DOHH2 (cell line): Measurements from ENCODE around the gene PIN1.
A peak's percentile ranks its signal among the peaks of the same experiment; 100 is the strongest.

Experiments
- H3F3A ChIP-seq: fragments of 200-600 bp; sonication (generic), shearing (Covaris generic); 2 replicates; pipeline ENCODE4 v1.6.0; 2016; ENCODE audit warnings: antibody characterized with exemption, mild to moderate bottlenecking; ENCODE audit not compliant: control insufficient read depth, insufficient read depth
- H3K27ac ChIP-seq: fragments of 200-600 bp; sonication (generic); 2 replicates; pipeline ENCODE4 v1.5.1; 2014; ENCODE audit warnings: low read depth, mild to moderate bottlenecking, low read length, moderate library complexity
- H3K27me3 ChIP-seq: fragments of 200-600 bp; sonication (generic); 2 replicates; pipeline ENCODE4 v1.6.1; 2014; ENCODE audit warnings: mild to moderate bottlenecking, low read length, mixed read lengths; ENCODE audit not compliant: control insufficient read depth
- H3K36me3 ChIP-seq: fragments of 200-600 bp; sonication (generic); 2 replicates; pipeline ENCODE4 v1.6.1; 2014; ENCODE audit warnings: mild to moderate bottlenecking, low read length, moderate library complexity, mixed read lengths; ENCODE audit not compliant: control insufficient read depth
- H3K4me1 ChIP-seq: fragments of 200-600 bp; sonication (generic); 2 replicates; pipeline ENCODE4 v1.6.1; 2014; ENCODE audit warnings: mild to moderate bottlenecking, low read length, mixed read lengths; ENCODE audit not compliant: control insufficient read depth
- H3K4me2 ChIP-seq: fragments of 200-600 bp; sonication (generic); 2 replicates; pipeline ENCODE4 v1.6.0; 2014; ENCODE audit warnings: mild to moderate bottlenecking, low read length, moderate library complexity
- H3K4me3 ChIP-seq: fragments of 200-600 bp; sonication (generic); 2 replicates; pipeline ENCODE4 v1.5.1; 2014; ENCODE audit warnings: mild to moderate bottlenecking, low read length, mixed read lengths
- H3K79me2 ChIP-seq: fragments of 200-600 bp; sonication (generic); 2 replicates; pipeline ENCODE4 v1.6.1; 2014; ENCODE audit warnings: mild to moderate bottlenecking, low read length, mixed read lengths; ENCODE audit not compliant: control insufficient read depth
- H3K9me2 ChIP-seq: fragments of 200-600 bp; sonication (generic); replicated peaks from 2 replicates; pipeline ENCODE4 v1.6.1; 2014; ENCODE audit warnings: mild to moderate bottlenecking, low read length, mixed read lengths; ENCODE audit not compliant: control insufficient read depth
- H3K9me3 ChIP-seq: fragments of 200-600 bp; sonication (generic); 2 replicates; pipeline ENCODE4 v1.6.1; 2014; ENCODE audit warnings: antibody characterized with exemption, low read length, mixed read lengths; ENCODE audit not compliant: control insufficient read depth, insufficient read depth
- H4K20me1 ChIP-seq: fragments of 200-600 bp; sonication (generic); 2 replicates; pipeline ENCODE4 v1.6.0; 2014; ENCODE audit warnings: low read depth, mild to moderate bottlenecking, antibody characterized with exemption, low read length, moderate library complexity; ENCODE audit not compliant: control insufficient read depth, insufficient read depth
- CTCF ChIP-seq: fragments of 200-600 bp; sonication (generic); IDR thresholded peaks from one replicate; pipeline ENCODE4 v1.5.1; 2014; ENCODE audit warnings: antibody characterized with exemption, mild to moderate bottlenecking, low read depth, low read length; ENCODE audit not compliant: poor library complexity, severe bottlenecking
- EZH2phosphoT487 ChIP-seq: fragments of 200-600 bp; sonication (generic); IDR thresholded peaks from 2 replicates; pipeline ENCODE4 v1.6.1; 2017; ENCODE audit warnings: borderline replicate concordance, mild to moderate bottlenecking, antibody characterized with exemption, low read length, moderate library complexity, mixed read lengths

Gene PIN1

GRCh38 chr19:9877780-9878510 is 42.8 kb downstream of the PIN1 start:
- TF ChIP-seq CTCF = no peak
- TF ChIP-seq EZH2phosphoT487 = no peak
- H3K27ac ChIP-seq = no peak overlapping the region
- H3K36me3 ChIP-seq = no peaks in the 10 kb centered on the region
- H4K20me1 ChIP-seq = no peaks in the 10 kb centered on the region
- no peaks in the 10 kb centered on the region for H3K9me2 ChIP-seq
- no peaks in the 10 kb centered on the region for H3K79me2 ChIP-seq
- H3K27me3 ChIP-seq = no peaks in the 10 kb centered on the region
- H3K4me2 ChIP-seq = peak overlapping the region; percentile 21; the same call in 1 of the 2 replicates
- no peak overlapping the region for H3K4me3 ChIP-seq
- H3K4me1 ChIP-seq = peaks cover 3% of the 10 kb centered on the region; the same call in 1 of the 2 replicates
- no peaks in the 10 kb centered on the region for H3K9me3 ChIP-seq
- H3F3A ChIP-seq = no peaks in the 10 kb centered on the region

GRCh38 chr19:9878511-9879196 is 43.5 kb downstream of the PIN1 start:
- no peaks in the 10 kb centered on the region for H3K79me2 ChIP-seq
- no peaks in the 10 kb centered on the region for H3K27me3 ChIP-seq
- peaks cover 3% of the 10 kb centered on the region; the same call in 1 of the 2 replicates for H3K4me1 ChIP-seq
- H3K36me3 ChIP-seq = no peaks in the 10 kb centered on the region
- no peaks in the 10 kb centered on the region for H4K20me1 ChIP-seq
- H3F3A ChIP-seq = no peaks in the 10 kb centered on the region
- H3K4me2 ChIP-seq = peak overlapping the region; percentile 21; the same call in 1 of the 2 replicates
- H3K27ac ChIP-seq = no peak overlapping the region
- no peaks in the 10 kb centered on the region for H3K9me2 ChIP-seq
- no peak overlapping the region for H3K4me3 ChIP-seq
- H3K9me3 ChIP-seq = no peaks in the 10 kb centered on the region
- TF ChIP-seq CTCF = no peak
- no peak for TF ChIP-seq EZH2phosphoT487

GRCh38 chr19:9881720-9882119 is 46.6 kb downstream of the PIN1 start:
- Histone ChIP-seq H3K4me2 (no peak overlapping the region), H3K27me3 (no peaks in the 10 kb centered on the region), H3K27ac (no peak overlapping the region), H3K4me3 (no peak overlapping the region), H3K9me2 (no peaks in the 10 kb centered on the region), H3F3A (no peaks in the 10 kb centered on the region), H3K36me3 (no peaks in the 10 kb centered on the region), H3K79me2 (no peaks in the 10 kb centered on the region), H3K9me3 (no peaks in the 10 kb centered on the region), H4K20me1 (no peaks in the 10 kb centered on the region), H3K4me1 (peaks cover 3% of the 10 kb centered on the region; the same call in 1 of the 2 replicates)
- TF ChIP-seq CTCF (no peak), EZH2phosphoT487 (no peak)
